HG02759 (cell line): ENCODE results near the gene VAV2.

ENCODE experiments used
- ATAC-seq: cut with Tn5 transposase; IDR thresholded peaks from one replicate; pipeline ENCODE4 v1.9.1; 2021; ENCODE audit warnings: mild to moderate bottlenecking, moderate library complexity; ENCODE audit not compliant: unreplicated experiment

The VAV2 gene

DNA sequence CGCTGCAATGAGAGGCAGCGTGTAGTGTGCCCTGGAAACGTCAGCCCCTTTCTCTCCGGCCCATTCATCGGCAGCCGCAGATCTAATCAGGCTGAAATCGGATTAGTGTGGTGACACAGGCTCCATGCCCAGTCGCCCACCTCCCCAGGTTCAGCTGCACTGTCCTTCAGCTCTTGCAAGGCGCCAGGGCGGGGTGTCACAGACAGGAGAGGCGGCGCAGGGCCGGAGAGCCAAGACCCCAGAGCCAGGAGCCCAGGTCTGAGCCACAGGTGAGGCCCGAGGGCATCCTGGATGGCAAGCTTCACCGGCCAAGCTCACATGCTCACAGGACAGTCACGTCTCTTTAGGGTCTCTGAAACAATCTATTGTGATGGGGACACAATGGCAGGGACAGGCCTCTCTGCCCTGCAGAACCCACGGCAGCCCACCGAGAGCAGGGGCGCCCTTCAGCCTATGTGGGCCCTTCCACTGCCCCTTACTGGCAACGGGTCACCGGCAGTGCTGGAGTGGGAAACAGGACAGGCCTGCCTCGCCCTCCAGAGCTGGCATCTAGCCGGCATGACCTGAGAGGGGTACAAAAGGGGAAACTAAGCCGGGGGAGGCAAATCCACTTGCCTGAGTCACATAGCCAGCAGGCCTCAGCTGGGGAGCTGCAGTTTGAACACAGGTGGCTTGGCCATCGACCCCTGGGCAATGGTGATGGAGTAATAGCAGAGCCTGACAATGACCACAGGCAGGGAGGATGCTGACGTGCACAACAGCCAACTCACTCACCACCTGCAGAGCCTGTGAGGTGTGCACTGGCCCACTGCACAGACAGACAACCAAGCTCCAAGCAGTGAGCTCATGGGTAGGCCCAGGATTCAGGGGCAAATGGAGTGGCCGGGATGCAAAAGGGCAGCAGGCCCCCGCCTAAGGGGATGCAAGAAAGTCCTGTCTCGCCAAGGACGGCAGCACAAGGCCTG, 48.1 kb downstream of the VAV2 start:
- no peak for ATAC-seq

DNA sequence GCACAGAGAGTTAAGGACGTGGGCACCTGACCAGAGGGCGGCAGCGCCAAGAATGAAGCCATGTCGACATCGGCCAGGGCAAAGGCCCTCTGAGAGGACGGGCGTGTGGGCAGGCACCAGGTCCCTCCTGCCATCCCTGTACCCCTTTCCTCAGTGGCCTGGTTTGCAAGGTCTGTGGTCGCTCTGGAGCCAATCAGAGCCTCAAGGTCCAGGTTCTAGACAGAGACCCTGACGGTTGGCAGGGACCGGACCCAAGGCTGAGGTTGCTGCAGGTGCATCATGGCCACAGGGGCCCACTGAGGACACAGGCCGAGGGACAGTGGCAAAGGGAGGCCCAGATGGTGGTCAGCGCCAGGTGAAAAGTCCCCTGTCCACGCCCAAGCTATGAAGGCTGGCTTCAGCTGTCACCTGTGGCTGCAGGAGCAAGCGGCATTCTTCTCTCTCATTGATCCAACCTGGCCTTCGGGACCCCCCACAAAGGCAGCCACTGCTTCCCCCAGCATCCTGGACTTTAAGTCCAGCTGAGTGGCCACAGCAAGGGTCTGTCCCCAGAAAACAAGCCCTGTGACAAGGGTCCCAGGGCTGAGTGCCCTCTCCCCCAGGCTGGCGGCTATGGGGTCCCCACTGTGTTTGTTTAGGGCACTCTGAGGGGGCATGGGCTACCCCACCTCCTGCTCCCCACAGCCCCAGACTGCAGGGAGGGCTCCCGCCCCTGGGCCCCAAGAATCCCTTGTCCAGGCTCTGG, 48.9 kb downstream of the VAV2 start:
- ATAC-seq = no peak

GRCh38 chr9:133942206-133942975, 49.7 kb downstream of the VAV2 start:
- no peak for ATAC-seq

DNA sequence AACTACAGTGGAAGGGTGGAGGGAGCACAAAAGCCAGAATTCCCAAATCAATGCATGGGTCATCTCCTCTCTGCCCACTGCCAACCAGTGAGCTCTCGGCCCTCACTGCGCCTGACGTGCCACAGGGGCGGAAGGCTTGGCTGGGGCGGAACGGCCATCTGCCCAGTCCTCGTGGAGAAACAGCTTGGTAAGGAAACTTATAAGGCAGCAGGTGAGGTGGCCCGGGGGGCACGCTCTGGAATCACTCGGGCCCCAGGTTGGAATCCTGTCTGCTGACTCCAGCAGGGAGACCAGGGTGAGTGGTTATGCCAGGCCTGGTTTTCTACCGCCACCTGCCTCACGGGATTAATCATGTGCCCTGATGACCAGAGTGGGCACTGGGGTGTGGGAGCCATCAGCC, 52.3 kb downstream of the VAV2 start:
- no peak for ATAC-seq

- no peak for ATAC-seq
Measured at GRCh38 chr9:133939171-133939785, 52.8 kb downstream of the VAV2 start.

DNA sequence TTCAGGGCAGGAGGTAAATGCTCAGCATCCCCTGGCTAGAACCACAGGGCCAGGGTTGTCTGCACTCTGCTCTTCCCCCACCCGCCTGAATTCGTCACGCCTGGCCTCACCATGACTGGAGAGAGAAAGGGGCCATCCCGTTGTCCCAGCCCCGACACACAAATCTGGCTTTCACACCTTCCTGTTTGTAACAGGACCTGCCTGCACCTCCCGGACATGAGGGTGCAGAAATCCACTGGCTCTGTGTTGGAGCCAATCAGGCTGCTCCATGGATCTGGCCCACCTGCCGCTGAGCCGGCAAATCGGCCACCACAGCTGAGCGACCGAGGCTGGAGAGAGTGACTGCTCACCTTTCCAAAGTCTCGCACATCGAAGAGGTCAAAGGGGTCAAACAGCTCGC, 53.4 kb downstream of the VAV2 start:
- ATAC-seq = no peak

GRCh38 chr9:133938086-133938485, 54.0 kb downstream of the VAV2 start:
- no peak for ATAC-seq

- no peak for ATAC-seq
Measured at GRCh38 chr9:133937120-133937519, 55.0 kb downstream of the VAV2 start.

- no peak for ATAC-seq
Measured at GRCh38 chr9:133935328-133936005, 56.7 kb downstream of the VAV2 start.

GRCh38 chr9:133934482-133935232, 57.5 kb downstream of the VAV2 start:
- ATAC-seq = no peak

DNA sequence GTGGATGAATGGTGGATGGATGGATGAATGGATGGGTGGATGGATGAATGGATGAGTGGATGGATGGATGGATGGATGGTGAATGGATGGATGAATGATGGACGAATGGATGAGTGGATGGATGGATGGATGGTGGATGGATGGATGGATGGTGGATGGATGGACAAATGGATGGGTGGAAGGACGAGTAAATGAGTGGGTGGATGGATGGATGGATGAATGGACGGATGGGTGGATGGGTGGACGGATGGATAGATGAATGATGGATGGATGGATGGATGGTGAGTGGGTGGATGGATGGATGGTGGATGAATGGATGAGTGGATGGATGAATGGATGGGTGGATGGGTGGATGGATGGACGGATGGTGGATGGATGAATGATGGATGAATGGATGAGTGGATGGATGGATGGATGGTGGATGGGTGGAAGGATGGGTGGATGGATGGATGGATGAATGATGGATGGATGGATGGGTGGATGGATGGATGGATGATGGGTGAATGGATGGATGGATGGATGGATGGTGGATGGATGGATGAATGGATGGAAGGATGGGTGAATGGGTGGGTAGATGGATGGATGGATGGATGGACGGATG, 58.6 kb downstream of the VAV2 start:
- no peak for ATAC-seq

DNA sequence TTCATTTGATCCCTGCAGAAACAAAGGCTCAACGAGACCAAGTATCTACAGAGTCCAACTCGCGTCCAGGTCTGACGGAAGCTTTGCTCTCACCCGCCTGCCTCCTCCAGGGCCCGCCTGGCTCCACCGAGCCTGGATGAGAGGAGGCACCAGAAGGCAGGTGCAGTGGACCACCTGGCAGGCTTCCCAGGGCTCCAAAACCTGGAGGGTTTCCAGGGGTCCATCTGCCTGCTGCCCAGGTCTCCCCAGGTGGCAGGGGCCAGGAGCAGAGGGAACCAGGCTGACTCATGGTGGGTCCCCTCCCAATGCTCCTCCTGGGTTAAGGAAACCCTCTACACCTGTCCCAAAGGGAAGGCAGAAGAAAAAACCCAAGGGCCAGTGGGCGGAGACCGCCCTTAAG, 59.5 kb downstream of the VAV2 start:
- no peak for ATAC-seq

- no peak for ATAC-seq
Measured at GRCh38 chr9:133932181-133932580, 59.9 kb downstream of the VAV2 start.

DNA sequence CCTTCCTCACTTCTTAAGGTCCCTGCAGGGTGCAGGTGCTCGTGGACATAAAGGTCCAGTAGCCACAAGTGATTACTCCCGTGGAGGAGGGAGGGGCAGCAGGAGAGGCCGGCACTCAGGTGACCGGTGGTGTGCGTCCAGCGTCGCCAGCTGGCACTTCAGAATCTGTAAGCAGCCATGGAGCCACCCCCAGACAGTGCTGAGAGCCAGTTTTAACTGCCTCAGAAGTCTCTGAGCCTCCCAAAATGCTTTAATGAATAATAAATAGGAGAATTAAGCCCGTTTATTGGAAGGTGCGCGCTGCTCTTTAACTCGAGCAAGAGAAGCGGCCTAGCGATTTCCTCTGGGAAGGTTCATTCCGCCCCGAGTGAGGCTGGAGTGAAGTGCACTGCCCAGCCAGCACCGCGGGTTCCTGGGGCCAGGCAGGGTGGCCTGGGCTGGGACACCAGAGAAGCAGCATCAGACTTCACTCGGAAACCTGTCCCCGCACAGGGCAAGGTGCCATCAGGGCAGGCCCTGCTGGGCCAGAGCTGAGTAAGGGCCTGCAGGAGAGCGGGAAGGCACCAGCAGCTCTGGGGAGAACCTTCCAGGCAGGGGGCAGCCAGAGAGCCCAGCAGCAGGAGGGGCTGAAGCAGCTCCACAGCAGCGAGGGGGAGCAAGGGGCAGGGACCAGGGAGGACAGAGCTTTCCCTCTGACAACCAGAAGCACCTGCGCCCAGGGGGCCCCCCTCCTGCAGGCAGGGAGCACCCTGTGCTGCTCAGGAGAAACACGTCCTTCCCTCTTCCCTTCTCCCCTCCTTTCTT, 61.2 kb downstream of the VAV2 start:
- ATAC-seq = no peak

DNA sequence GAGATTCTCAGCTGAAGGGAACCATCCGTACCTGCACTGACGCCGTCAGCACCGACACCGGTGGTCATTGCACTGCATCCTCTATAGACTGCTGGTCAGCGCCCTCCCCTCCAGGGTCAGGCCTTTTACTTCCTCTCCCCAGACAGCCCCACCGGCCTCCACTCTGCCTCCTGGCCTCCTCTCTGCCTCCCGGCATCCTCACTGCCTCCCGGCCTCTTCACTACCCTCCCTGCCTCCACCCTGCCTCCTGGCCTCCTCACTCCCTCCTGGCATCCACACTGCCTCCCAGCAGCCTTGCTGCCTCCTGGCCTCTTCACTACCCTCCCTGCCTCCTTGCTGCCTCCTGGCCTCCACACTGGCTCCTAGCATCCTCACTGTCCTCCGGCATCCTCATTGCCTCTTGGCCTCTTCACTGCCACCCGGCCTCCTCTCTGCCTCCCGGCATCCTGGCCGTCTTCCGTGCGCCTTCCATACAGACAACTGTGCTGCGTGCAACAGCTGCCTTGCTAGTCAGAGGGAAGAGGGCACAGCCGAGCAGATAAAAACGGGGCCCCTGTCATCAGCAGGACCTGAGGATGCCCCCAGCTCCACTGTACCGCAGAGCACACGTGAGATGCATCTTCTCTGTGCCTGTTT, 62.0 kb downstream of the VAV2 start:
- no peak for ATAC-seq

GRCh38 chr9:133929599-133929998, 62.5 kb downstream of the VAV2 start:
- ATAC-seq = no peak

DNA sequence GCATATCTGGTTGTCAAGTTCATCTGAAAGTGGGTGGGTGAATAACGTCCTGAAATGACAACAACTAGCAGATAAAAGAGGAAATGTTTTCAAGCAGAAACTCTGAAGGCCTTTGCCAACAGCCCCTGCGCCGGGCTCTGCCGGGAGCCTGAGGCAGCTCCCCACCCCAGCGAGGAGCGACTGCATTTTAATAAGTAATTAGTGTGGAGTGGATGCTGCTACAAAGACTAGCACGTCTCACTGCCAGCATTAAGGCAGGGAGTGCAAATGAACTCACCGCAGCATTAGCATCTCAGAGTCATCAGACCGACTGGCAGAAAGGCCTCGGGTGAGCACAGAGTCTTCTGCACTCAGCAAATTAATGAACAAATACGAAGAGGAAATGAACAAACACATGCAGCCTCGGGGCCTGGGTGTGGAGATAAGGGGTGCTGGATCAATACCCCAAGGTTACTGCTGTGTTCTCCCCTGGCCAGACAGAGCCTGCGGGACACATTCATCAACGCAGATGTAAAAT, 63.8 kb downstream of the VAV2 start:
- no peak for ATAC-seq

DNA sequence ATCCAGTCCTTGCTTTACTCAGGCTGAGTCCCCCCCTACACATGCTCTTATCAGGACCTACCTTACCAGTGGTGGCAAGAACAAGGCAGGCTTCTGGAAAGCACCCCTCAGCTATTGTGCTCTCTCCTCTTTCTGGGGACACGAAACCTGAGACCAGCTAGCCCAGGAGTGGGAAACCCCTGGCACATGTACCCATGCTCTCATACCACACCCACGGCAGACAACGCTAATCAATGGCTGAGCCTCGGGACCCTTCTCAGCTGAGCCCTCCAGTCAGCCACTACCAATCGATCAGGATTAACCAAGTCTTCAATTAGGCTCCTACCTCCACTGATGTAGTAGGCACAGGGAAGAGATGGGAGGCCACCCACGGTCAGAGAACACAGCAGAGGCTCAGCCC, 65.1 kb downstream of the VAV2 start:
- ATAC-seq = no peak
